OCI-LY1 (cell line): ENCODE results near the gene SLMAP.

Experiments used
- H2AFZ ChIP-seq: fragments of 200-600 bp; sonication (generic), shearing (Covaris generic); 2 replicates; pipeline ENCODE4 v1.6.0; 2014; ENCODE audit warnings: antibody characterized with exemption, mild to moderate bottlenecking, low read length
- H3F3A ChIP-seq: fragments of 200-600 bp; sonication (generic), shearing (Covaris generic); 2 replicates; pipeline ENCODE4 v1.6.0; 2014; ENCODE audit warnings: mild to moderate bottlenecking, antibody characterized with exemption, low read length, moderate library complexity; ENCODE audit not compliant: insufficient read depth
- H3K27ac ChIP-seq: fragments of 200-600 bp; sonication (generic); 2 replicates; pipeline ENCODE4 v1.5.1; 2014; ENCODE audit warnings: low read length, mixed run types, mild to moderate bottlenecking, low read depth; ENCODE audit not compliant: poor library complexity, severe bottlenecking
- H3K27me3 ChIP-seq: fragments of 200-600 bp; sonication (generic); 2 replicates; pipeline ENCODE4 v1.6.0; 2014; ENCODE audit warnings: antibody characterized with exemption, mild to moderate bottlenecking, low read length, moderate library complexity; ENCODE audit not compliant: insufficient read depth
- H3K36me3 ChIP-seq: fragments of 200-600 bp; sonication (generic); 2 replicates; pipeline ENCODE4 v1.6.1; 2014; ENCODE audit warnings: mild to moderate bottlenecking, antibody characterized with exemption, low read length, moderate library complexity, mixed read lengths; ENCODE audit not compliant: insufficient read depth
- H3K4me1 ChIP-seq: fragments of 200-600 bp; sonication (generic); 2 replicates; pipeline ENCODE4 v1.5.1; 2014; ENCODE audit warnings: mild to moderate bottlenecking, low read length, moderate library complexity; ENCODE audit not compliant: insufficient read depth, severe bottlenecking
- H3K4me2 ChIP-seq: fragments of 200-600 bp; sonication (generic), shearing (Covaris generic); 2 replicates; pipeline ENCODE4 v1.6.1; 2014; ENCODE audit warnings: low read length
- H3K4me3 ChIP-seq: fragments of 200-600 bp; sonication (generic); 2 replicates; pipeline ENCODE4 v1.5.1; 2014; ENCODE audit warnings: low read length, low read depth, mild to moderate bottlenecking, mixed read lengths; ENCODE audit not compliant: poor library complexity, severe bottlenecking
- H3K79me2 ChIP-seq: fragments of 200-600 bp; shearing (Covaris generic); 2 replicates; pipeline ENCODE4 v1.6.1; 2016; ENCODE audit warnings: mixed run types, low read length, mixed read lengths; ENCODE audit not compliant: insufficient read depth
- H3K9ac ChIP-seq: fragments of 200-600 bp; sonication (generic), shearing (Covaris generic); 2 replicates; pipeline ENCODE4 v1.6.1; 2014; ENCODE audit warnings: mild to moderate bottlenecking, low read length, mixed read lengths
- H3K9me2 ChIP-seq: fragments of 200-600 bp; sonication (generic), shearing (Covaris generic); 2 replicates; pipeline ENCODE4 v1.6.1; 2014; ENCODE audit warnings: low read depth, mild to moderate bottlenecking, low read length, mixed read lengths
- H3K9me3 ChIP-seq: fragments of 200-600 bp; shearing (Covaris generic); 2 replicates; pipeline ENCODE4 v1.6.1; 2014; ENCODE audit warnings: low read length, mixed read lengths
- H4K20me1 ChIP-seq: fragments of 200-600 bp; sonication (generic), shearing (Covaris generic); 2 replicates; pipeline ENCODE4 v1.6.0; 2016; ENCODE audit warnings: mild to moderate bottlenecking, low read length; ENCODE audit not compliant: insufficient read depth
- EZH2 ChIP-seq: fragments of 200-600 bp; sonication (generic), shearing (Covaris generic); IDR thresholded peaks from 2 replicates; pipeline ENCODE4 v1.8.0; 2017; ENCODE audit warnings: borderline replicate concordance, mixed run types, mild to moderate bottlenecking, antibody characterized with exemption, low read length, moderate library complexity, mixed read lengths
- TF ChIP-seq, protein P1 (sequence below): fragments of 200-600 bp; sonication (generic), shearing (Covaris generic); IDR thresholded peaks from 2 replicates; pipeline ENCODE4 v1.5.1; 2017; ENCODE audit warnings: mild to moderate bottlenecking, antibody characterized with exemption, low read length, moderate library complexity, mixed read lengths

The SLMAP gene

DNA sequence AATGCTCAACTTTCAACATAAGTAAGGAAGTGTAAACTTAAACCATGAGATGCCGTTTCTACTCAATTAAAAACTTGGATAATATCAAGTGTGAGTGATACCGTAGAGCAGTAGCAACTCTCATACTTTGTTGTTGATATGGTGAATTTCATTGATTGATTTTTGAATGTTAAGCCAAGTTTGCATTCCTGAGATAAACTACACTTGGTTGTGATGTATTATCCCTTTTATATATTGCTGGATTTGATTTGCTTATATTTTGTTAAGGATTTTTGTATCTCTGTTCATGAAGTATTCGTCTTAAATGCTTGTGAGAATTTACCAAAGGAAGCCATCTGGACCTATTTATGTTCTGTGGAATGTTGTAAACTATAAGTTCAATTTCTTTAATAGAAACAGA is 21.7 kb downstream of the SLMAP start:
- TF ChIP-seq, protein P1, sequence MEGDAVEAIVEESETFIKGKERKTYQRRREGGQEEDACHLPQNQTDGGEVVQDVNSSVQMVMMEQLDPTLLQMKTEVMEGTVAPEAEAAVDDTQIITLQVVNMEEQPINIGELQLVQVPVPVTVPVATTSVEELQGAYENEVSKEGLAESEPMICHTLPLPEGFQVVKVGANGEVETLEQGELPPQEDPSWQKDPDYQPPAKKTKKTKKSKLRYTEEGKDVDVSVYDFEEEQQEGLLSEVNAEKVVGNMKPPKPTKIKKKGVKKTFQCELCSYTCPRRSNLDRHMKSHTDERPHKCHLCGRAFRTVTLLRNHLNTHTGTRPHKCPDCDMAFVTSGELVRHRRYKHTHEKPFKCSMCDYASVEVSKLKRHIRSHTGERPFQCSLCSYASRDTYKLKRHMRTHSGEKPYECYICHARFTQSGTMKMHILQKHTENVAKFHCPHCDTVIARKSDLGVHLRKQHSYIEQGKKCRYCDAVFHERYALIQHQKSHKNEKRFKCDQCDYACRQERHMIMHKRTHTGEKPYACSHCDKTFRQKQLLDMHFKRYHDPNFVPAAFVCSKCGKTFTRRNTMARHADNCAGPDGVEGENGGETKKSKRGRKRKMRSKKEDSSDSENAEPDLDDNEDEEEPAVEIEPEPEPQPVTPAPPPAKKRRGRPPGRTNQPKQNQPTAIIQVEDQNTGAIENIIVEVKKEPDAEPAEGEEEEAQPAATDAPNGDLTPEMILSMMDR: no peak
- TF ChIP-seq EZH2: no peak
- no peak overlapping the region for H3K4me3 ChIP-seq
- no peaks in the 10 kb centered on the region for H3K9me3 ChIP-seq
- no peak overlapping the region for H3K27ac ChIP-seq
- H3K79me2 ChIP-seq: peaks cover 77% of the 10 kb centered on the region
- no peaks in the 10 kb centered on the region for H3K9me2 ChIP-seq
- H3F3A ChIP-seq: no peaks in the 10 kb centered on the region
- no peaks in the 10 kb centered on the region for H3K36me3 ChIP-seq
- no peak overlapping the region for H2AFZ ChIP-seq
- no peak overlapping the region for H3K9ac ChIP-seq
- H3K4me1 ChIP-seq: no peaks in the 10 kb centered on the region
- no peaks in the 10 kb centered on the region for H3K27me3 ChIP-seq
- H4K20me1 ChIP-seq: no peaks in the 10 kb centered on the region
- H3K4me2 ChIP-seq: no peak overlapping the region

- Histone ChIP-seq H3K4me1 (no peaks in the 10 kb centered on the region), H3F3A (no peaks in the 10 kb centered on the region), H3K9me2 (no peaks in the 10 kb centered on the region), H3K27ac (no peak overlapping the region), H3K36me3 (no peaks in the 10 kb centered on the region), H3K4me2 (no peak overlapping the region), H3K79me2 (peaks cover 77% of the 10 kb centered on the region), H3K4me3 (no peak overlapping the region), H2AFZ (no peak overlapping the region), H3K27me3 (no peaks in the 10 kb centered on the region), H3K9ac (no peak overlapping the region), H3K9me3 (no peaks in the 10 kb centered on the region), H4K20me1 (no peaks in the 10 kb centered on the region)
- TF ChIP-seq, protein P1: no peak
- TF ChIP-seq EZH2: no peak
Observed at GRCh38 chr3:57778494-57778893, 22.4 kb downstream of the SLMAP start.

- Histone ChIP-seq H4K20me1 (no peaks in the 10 kb centered on the region), H3K9me2 (no peaks in the 10 kb centered on the region), H3K4me2 (no peak overlapping the region), H3K79me2 (peaks cover 73% of the 10 kb centered on the region), H3K36me3 (no peaks in the 10 kb centered on the region), H3K27me3 (no peaks in the 10 kb centered on the region), H3K9me3 (no peaks in the 10 kb centered on the region), H3K4me3 (no peak overlapping the region), H3F3A (no peaks in the 10 kb centered on the region), H3K4me1 (no peaks in the 10 kb centered on the region), H3K9ac (no peak overlapping the region), H3K27ac (no peak overlapping the region), H2AFZ (no peak overlapping the region)
- no peak for TF ChIP-seq EZH2
- TF ChIP-seq, protein P1: no peak
Observed at GRCh38 chr3:57779666-57780065, 23.6 kb downstream of the SLMAP start.
